Right lobe of liver (tissue), 4 donors: ENCODE results near the gene ROCK2.

Experiments
- POLR2A ChIP-seq: fragments of 450-650 bp; IDR thresholded peaks from one replicate; pipeline ENCODE4 v1.6.1; 2017; ENCODE audit warnings: antibody characterized with exemption, mild to moderate bottlenecking
- TF ChIP-seq, protein P1 (sequence below), 4 donors: fragments of 200-600 bp in 3 of 4; fragments of 450-650 bp in 1 of 4; IDR thresholded peaks; one replicate each; pipeline versions ENCODE4 v1.5.1 to v1.8.0; 2016 to 2022; ENCODE audit warnings: antibody characterized with exemption in 4 of 4, mild to moderate bottlenecking in 2 of 4
- donor health status: DM: no; HTN: no; CAD: no.
- donor health status: DM: no; HTN: no; CAD: no.
- donor health status: DM: no; HTN: yes; CAD: no.

DNA sequence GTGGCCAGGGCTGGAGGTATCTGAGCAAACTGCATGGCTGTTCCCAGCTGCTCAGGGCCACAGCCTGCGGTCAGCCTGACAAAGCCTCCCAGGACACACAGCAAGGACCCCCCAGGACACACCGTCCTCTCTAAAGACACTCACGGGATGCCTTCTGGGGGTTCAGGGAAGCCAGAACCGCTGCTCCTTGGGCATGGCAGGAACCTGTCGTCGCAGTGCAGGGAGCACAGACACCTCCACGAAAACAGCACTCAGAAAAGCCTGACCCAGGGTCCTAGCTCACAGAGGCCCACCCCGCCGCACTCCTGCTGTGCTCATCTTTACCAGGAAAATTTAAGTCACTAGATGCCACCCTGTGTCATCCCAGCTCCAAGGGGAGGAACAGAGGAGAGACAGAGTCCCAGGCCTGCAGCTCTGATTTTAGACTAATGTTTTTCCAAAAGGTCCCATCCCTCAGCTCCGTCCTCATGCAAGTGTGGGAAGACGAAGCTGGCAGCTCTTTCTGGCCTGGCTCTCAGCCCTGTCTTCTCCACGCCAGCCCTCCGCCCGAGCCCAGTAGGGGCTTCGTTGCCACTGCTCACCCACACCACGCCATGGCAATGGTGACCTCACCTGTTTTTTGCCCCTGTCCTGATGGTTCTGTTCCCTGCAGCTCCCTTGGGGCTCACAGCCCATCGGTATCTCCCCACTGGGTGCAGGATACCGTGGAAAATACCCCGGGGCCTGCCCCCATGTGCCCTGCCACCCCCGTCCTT lies 213.1 kb downstream of the ROCK2 start:
- TF ChIP-seq, protein P1, sequence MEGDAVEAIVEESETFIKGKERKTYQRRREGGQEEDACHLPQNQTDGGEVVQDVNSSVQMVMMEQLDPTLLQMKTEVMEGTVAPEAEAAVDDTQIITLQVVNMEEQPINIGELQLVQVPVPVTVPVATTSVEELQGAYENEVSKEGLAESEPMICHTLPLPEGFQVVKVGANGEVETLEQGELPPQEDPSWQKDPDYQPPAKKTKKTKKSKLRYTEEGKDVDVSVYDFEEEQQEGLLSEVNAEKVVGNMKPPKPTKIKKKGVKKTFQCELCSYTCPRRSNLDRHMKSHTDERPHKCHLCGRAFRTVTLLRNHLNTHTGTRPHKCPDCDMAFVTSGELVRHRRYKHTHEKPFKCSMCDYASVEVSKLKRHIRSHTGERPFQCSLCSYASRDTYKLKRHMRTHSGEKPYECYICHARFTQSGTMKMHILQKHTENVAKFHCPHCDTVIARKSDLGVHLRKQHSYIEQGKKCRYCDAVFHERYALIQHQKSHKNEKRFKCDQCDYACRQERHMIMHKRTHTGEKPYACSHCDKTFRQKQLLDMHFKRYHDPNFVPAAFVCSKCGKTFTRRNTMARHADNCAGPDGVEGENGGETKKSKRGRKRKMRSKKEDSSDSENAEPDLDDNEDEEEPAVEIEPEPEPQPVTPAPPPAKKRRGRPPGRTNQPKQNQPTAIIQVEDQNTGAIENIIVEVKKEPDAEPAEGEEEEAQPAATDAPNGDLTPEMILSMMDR (IDR thresholded peaks at IDR 0.05): no peak
- TF ChIP-seq POLR2A: no peak
